GM19035 (cell line): ENCODE measurements around the gene GCSH.

Experiments
- ATAC-seq: cut with Tn5 transposase; IDR thresholded peaks from one replicate; pipeline ENCODE4 v1.9.1; 2021; ENCODE audit not compliant: unreplicated experiment

Gene GCSH

GRCh38 chr16:81105946-81106345 is 9.8 kb upstream of the GCSH start:
- ATAC-seq = no peak

- no peak for ATAC-seq
Observed at GRCh38 chr16:81101702-81102101, 5.5 kb upstream of the GCSH start.

- no peak for ATAC-seq
Observed at GRCh38 chr16:81099958-81100357, 3.8 kb upstream of the GCSH start.

GRCh38 chr16:81097230-81097629 is 1.0 kb upstream of the GCSH start:
- ATAC-seq = no peak

GRCh38 chr16:81096715-81097208 is 567 bp upstream of the GCSH start:
- ATAC-seq = no peak

- ATAC-seq = peak; percentile 7
Observed at GRCh38 chr16:81095653-81095952, 592 bp downstream of the GCSH start.

- ATAC-seq = no peak
Observed at GRCh38 chr16:81094771-81095251, 1.4 kb downstream of the GCSH start.

- ATAC-seq = no peak
Observed at GRCh38 chr16:81088836-81089235, 7.4 kb downstream of the GCSH start.

- no peak for ATAC-seq
Observed at GRCh38 chr16:81081014-81081413, 15.2 kb downstream of the GCSH start.

- no peak for ATAC-seq
Observed at GRCh38 chr16:81080233-81080632, 16.0 kb downstream of the GCSH start.

- peak; percentile 95 for ATAC-seq
Observed at GRCh38 chr16:81077076-81077940, 18.9 kb downstream of the GCSH start, which contains the start of gene C16orf46. TSS of gene C16orf46 (minus strand) at chr16:81077238. CDS start at chr16:81063955, 13,283 bp downstream.

GRCh38 chr16:81076566-81077075 is 19.6 kb downstream of the GCSH start:
- peak; percentile 83 for ATAC-seq

- ATAC-seq = no peak
Observed at GRCh38 chr16:81073560-81074330, 22.4 kb downstream of the GCSH start.

GRCh38 chr16:81071805-81072204 is 24.4 kb downstream of the GCSH start:
- no peak for ATAC-seq

- ATAC-seq = no peak
Observed at GRCh38 chr16:81070979-81071378, 25.2 kb downstream of the GCSH start.

- ATAC-seq = no peak
Observed at GRCh38 chr16:81069063-81069462, 27.1 kb downstream of the GCSH start.

- no peak for ATAC-seq
Observed at GRCh38 chr16:81067166-81067565, 29.0 kb downstream of the GCSH start.

- ATAC-seq = no peak
Observed at GRCh38 chr16:81066681-81067080, 29.5 kb downstream of the GCSH start.

- ATAC-seq = no peak
Observed at GRCh38 chr16:81061871-81062608, 34.2 kb downstream of the GCSH start.

GRCh38 chr16:81061307-81061640 is 34.9 kb downstream of the GCSH start:
- ATAC-seq = no peak
